ENCODE data around the gene CHCHD3. TPM values are rescaled to one million over a fixed set of nuclear protein-coding genes. Genes with fewer than 3 reads are reported as not detected.

The CHCHD3 gene
- total RNA-seq, 1 experiment from 2014 or later, result 181 TPM

DNA sequence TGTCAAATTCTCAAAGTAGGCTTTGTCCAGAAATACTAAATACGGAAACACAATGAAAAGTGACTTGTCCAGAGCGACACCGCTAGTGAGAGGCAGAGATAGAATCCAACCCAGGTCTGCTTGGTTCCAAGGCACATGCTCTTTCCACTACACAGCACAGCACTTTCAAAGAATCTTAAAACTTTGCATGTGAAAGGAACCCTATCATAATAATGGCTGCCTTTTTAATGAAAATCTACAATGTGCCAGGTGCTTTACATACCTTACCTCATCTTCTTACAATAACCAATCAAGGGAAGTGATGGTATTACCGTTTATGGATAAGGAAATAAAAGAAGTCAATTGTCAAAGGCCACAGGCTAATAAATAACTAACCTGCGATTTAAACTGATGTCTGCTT lies 2.6 kb downstream of the CHCHD3 start:
- DNase-seq (ENCODE audit: low spot score), result no peak

DNA sequence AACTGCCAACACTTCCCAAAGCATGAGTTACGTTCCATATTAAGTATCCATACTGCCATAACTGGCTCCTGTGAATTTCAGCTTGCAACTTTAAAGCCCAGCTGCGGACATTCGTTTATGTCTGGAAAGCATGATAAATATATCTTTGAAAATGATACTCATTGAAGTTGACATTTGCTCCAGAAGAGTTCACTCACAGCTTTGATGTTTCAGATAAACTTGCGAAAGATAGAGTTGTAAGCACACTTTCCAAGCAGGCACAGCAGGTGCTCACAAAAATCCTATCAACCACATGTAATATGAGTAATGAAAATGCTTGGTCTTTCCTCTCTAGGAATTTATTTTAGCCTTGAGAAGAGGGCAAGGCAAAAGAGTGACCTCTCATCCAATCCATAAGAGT lies 4.5 kb downstream of the CHCHD3 start:
- DNase-seq (ENCODE audit: low spot score), result no peak

DNA sequence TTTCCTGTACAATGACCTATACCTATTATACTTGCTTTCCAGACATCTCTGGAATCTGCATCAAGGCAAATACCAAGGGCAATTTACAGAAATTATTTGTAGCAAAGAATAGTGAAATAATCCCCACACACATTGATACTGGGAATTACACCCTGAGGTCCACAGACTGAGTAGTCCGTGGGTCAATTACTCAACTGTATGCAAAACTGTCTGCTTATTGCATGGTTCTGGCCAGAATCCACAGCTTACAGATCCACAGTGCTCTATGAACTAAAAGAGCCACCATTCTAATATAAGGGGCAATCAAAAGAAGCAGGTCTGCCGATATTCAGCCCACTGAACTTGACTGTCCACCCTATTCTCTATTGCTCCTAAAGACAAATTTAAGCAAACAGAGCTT lies 5.7 kb downstream of the CHCHD3 start:
- DNase-seq (ENCODE audit: low spot score), result no peak

DNA sequence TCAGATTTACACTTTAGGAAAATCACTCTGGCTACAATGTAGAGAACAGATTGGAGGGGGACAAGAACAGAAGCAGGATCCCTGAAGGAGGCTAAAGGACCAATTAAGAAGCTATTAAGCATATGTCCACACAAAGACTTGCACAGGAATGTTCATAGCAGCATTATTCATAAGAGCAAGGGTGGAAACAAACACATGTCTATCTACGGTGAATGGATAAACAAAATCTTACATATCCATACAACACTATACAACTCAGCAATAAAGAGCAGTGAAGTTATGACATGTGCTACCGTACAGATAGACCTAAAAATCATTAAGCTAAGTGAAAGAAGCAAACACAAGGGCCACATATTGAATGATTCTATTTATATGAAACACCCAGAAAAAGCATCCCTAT lies 10.4 kb downstream of the CHCHD3 start:
- no peak for DNase-seq (ENCODE audit: low spot score)

DNA sequence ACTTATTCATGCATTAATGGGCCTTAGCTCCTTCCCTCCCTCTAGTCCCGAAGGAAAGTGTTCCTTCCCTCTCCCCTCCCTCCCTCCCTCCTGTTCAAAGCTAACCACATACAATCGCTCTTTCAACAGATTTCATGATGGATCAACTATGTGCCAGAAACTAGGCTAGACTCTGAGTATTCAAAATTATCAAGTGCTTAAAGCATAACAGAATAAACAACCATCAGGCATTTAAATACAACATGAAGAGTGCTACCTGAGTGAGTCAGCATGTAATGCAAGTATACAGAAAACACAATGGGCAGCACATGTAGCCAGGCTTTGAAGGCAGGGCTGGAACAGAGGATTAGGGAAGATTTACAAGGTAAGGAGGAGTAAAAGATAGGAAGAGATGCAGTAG lies 11.3 kb downstream of the CHCHD3 start:
- no peak for DNase-seq (ENCODE audit: low spot score)

DNA sequence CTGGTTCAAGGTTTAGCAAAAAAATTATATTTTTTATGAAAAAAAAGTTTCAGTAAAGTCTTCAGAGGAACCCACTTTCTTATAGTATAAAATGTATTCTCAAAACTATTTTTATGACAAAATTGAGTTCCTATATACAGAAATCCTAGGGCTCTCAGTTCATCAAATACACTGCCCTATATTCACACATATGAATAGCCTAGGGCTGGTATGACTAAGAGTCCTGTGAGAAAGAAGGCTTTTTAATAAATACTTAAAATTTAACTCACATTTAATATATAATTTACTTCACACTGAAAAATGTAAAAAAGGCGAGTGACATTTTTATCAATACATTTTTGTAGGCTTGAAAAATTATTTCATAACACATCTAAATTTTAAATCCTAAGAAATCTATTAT lies 16.6 kb downstream of the CHCHD3 start:
- DNase-seq (ENCODE audit: low spot score), result no peak

DNA sequence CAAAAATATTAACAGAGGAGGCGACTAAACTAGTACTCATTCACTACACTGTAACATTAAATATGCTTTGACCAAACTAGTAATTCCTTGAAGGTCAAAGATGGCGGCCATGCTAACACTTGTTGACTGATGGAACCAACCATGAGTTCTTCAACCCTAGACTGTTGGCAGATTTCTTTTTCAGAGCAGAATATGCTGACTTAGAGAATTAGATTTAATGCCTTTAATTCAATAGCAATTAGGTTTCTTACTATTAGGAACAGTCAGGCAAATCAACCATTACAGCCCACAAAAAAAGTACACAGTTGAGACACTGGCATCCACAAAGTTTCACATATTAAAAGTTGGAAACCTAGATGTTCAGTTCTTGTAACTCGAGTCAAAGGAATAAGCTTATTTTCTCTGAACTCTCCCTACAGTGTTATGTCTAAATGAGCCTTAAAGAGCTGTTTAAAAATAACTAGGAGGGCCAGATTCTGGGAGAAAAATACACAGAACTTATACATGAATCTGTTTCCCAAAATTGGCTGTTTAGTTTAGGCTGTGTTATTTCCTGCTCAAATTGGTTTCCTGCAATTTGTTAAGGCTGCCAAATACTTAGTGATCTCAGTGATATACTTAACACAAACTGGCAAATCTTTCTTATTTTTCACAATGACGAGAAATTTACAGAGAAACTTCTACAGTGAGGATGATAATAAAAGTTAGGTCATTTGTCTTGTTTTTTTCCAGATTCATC lies 17.6 kb downstream of the CHCHD3 start:
- DNase-seq (ENCODE audit: low spot score), result no peak

DNA sequence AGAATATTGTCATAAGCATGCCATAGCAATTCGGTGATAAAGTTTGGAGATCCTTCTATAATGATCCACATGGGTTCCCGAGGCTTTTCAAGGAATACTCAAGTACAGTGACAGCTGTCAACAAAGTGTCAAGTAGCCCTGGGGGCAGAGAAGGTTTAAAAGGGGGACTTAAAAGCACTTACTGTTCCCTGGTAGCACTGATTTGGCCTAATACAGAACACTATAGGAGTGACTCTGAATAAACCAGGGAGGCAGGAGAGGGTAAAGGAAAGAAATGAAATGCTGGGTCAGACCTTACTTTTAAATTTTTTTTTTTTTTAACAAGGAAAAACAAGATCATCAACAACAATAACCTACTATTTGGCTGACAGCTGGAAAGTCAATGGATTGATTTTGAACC lies 20.1 kb downstream of the CHCHD3 start:
- DNase-seq (ENCODE audit: low spot score), result no peak

DNA sequence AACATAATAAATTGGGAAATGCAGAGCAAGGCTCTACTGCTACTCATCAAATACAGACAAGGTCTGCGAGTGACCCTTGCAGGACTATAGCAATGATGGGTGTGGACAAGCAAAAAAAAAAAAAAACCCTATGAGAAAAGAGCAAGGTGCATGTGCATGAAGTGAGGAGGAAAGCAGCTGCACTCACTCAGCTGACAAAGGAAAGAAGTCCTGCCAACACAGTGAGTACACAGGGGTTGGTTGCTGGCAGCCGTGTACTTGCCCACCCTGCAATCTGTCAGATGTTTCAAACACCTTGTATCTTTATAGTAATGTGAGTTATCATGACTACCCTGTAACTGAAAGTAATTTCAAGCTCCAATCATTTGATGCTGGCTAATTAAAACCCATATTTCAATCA lies 20.5 kb downstream of the CHCHD3 start:
- DNase-seq (ENCODE audit: low spot score), result no peak

DNA sequence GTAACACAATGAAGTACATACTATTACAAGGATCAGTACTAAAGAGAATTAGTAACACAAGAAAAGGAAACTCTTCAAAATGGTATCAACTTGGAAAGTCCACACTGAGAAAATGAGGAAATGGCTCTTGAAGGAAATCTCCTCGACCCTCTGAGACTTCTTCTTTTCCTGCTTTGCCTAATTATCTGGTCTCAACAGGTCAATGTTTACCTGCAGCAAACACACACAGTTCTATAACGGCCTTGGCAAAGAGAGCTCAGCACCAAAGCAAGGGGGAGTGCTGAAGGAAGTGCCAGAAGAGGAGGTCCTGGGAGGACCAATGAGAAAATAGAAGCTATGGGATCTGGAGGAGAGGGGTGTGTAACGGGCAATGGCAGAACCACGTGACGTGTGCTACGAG lies 21.9 kb downstream of the CHCHD3 start:
- no peak for DNase-seq (ENCODE audit: low spot score)

DNA sequence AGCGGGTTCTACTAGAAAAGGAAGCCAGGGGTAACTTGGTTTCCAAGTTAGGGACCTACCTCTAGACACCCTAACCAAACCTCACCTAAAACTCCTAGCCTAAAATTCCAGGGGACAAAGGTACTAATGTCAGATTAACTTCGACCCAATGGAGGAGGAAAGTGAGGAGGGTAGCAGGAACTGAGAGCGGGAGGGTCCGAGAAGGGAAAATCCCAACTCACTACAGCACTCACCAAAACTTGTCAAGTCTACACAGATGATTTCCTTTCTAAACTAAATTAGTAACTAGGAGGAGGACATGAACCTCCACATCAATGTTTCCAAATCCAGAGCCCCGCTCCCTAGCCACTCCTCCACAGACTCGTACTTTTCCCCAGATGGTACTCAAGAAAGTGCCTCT lies 22.6 kb downstream of the CHCHD3 start:
- DNase-seq (ENCODE audit: low spot score), result no peak

DNA sequence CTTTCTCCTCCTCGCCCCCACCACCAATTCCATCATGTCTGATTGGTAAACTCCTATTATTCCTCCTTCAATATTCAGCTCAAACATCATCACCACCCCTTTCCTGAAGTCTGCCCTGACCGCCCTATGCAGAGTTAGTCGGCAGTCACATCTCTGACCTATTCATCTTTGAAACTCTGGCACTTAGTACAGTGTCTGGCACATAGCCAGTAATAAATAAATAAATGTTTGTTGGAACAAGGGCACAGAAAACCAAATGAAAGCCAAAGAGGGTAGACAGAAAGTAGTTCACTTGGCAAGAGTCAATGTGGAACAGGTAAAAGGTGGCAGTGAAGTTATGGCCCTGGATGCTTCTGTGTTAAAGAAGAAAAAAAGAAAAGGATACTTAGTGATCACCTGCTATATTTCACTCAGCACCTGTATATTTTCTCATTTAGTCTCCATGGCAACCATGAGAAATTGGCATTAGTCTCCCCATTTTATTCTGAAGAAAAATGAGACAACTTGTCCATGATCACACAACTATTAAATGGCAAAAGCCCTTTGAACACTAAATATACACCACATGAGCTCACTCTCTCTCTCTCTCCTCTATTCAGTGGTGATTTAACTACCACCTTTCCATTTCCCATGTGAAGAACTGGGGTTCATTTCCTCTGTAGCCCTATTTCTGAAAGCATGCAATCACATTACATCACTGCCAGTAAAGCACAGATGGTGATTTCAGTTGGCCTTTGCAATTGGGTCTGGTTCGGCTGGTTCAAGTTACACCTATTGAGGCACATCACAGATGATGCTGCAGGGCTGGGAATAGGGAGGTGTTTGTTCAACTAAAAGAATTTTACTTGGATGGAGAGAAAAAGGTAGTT lies 25.3 kb downstream of the CHCHD3 start:
- no peak for DNase-seq (ENCODE audit: low spot score)

DNA sequence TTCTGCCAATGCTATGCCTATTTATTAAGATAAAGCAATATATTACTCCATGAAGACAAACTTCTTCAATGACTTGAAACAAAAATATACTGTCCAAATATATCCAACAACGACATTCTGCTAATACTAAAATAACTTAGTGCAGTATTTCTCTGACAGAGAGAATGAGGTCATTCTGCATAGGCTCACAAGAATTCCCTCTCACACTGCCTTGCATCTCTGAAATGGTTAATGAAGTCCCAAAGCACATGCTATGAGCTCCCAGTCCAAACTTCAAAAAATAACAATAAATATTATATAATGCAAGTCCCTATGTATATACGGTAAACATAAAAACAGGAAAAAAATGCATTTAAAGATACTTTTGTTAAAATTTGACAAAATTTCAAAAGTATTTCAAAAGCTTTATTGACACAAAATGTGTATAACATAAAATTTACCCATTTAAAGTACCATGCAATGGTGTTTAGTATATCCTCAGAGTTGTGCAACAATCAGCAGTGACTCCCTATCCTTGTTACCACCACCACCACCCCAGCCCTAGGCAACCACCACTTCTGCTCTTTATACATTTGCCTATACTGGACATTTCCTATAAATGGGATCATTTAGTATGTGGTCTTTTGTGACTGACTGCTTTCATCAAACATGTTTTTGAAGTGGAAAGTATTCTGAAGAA lies 27.6 kb downstream of the CHCHD3 start:
- DNase-seq (ENCODE audit: low spot score), result no peak

DNA sequence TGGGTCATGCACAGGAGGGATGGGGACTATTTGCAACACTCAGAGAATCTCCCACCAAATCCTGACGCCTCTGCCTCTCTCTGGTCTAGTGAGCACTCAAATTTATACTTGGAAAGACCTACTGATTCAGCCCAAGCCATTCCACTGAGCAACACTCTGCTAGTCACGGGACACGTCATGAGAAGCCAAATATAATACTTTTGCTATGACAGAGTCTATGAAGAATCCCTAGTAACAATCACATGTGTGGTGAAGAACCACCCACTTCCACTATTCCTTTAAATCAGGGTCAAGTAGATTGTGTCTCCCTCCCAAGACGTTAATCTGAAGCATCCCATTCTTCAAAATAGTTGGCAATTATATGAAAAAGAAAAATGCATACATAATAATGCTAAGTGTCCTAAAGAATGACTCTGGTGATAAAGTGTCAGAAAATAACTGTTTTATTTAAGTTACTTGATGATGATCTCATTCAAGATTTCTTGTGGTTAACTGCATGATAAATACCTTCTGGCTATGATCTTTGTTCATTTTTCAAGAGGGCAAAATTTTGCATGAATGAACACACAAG lies 28.5 kb downstream of the CHCHD3 start:
- DNase-seq (ENCODE audit: low spot score), result peak; percentile 92

DNA sequence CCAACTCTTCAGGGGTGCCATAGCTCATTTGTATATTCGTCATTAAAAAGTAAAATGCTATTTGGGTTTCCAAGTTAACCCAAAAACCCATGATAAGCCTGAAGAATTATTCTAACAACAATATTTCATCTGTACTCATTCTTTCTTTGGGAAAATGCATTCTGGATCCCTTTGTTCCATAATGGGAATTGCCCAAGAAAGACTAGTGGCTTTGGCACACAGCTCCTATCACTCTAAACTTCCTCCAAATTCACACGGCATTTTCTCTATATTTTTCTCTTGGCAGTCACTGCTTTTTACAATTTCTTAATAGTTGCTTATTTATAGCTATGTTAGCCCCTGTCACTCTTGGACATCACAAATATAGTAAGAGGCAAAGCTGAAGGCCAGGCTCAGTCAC lies 29.1 kb downstream of the CHCHD3 start:
- no peak for DNase-seq (ENCODE audit: low spot score)

DNA sequence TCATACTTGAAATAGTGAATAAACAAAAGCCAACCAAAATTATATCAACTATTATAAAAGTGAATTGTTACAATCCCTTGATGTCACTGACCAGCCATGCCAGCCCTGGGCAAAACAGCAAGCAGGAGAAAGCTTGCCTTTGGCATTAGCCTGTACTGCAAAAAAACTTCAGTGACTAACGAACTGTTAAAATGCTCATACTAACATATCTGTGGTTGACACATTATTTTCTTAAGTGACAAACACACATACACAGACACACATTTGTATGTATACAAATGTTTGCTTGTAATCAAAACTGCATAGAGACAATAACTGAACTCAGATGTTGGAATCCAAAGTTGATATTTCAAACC lies 29.5 kb downstream of the CHCHD3 start:
- DNase-seq (ENCODE audit: low spot score), result no peak

DNA sequence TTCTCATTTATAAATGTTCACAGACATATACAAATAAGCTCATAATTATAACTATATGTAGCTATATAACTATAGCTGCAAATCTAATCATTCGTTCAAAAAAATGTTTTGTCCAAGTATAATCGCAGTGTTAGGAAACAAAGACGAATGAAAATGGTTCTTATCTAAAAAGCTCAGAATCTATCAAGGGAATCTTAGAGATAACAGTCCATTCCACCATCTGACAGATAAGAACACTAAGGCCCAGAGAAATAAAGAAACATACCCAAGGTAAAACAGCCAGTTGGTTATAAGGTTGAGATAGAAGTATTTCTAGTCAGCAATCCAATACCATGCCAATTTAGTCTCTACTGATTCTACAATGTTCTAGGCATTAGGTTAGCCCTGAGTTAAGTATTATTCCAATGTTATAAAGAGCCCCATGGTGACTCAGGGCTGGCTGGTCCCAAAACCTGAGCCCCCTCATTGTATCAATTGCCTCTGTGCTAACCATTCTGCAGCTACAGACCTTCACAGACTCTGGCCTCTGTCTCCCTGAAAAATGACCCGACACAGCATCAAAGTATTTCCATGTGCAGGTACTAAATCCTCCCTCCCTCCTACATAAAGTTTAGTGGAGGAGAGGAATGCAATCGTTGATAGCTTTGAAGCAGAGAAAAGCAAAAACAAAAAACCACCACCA lies 30.0 kb downstream of the CHCHD3 start:
- DNase-seq (ENCODE audit: low spot score), result no peak

DNA sequence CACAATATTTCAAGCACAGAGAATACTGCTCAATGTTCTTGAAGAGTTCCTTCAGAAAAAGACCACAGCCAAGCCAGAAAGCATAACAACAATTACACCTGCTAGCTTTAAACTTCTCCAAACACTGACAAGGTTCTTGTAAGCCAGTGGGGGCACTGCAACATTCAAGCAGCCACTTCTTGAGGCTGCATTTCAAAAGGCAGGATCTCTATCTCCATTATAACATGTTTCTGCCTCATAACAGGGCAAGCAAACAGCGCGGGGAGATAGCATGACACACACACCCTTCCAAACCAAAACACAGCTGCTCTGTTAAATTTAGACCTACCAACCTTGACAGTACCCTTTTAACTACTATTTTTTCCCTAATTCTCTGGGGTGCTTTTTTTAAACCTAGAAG lies 30.8 kb downstream of the CHCHD3 start:
- DNase-seq (ENCODE audit: low spot score), result no peak

DNA sequence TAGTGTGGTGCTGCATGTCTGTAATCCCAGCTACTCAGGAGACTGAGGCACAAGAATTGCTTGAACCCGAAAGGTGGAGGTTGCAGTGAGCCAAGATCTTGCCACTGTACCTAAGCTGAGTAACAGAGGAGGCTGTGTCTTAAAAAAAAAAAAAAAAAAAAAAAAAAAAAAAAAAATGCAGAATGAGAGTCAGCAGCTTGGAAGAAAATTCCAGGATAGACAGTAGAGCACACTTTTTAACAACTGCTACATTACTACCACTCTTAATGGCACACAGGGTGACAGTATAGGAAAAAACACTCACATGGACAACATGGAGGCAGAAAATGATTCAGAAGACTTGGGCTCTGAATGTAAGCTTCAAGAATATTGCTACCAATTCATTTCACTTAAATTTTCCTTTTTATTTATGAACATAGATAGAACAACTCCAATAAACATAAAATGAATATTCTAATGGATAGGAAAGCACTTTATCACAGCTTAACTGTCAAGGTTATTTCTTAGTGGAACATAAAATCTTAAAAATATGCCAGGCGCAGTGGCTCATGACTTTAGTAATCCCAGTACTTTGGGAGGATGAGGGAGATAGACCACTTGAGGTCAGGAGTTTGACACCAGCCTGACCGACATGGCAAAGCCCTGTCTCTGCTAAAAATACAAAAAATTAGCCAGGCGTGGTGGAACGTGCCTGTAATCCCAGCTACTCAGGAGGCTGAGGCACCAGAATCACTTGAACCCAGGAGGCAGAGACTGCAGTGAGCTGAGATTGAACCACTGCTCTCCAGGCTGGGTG lies 31.5 kb downstream of the CHCHD3 start:
- DNase-seq (ENCODE audit: low spot score), result no peak

DNA sequence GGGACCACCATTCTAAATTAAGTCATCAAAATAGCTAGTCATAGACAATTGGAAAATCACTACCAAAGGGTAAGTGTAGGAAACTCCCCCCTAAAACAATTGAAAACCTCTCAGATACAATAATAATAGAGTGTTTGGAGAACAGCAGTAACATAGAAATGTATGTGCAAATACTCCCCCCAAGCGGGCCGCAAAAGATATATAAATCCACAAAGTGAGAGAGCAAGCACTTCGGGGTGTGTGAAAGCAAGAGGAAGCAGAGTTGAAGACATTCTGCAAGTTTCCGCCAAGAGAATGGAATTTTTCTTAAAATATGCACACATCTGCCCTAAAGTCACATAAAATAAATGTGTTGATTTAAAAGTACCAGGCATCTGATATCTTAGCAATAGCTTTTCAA lies 33.3 kb downstream of the CHCHD3 start:
- no peak for DNase-seq (ENCODE audit: low spot score)

DNA sequence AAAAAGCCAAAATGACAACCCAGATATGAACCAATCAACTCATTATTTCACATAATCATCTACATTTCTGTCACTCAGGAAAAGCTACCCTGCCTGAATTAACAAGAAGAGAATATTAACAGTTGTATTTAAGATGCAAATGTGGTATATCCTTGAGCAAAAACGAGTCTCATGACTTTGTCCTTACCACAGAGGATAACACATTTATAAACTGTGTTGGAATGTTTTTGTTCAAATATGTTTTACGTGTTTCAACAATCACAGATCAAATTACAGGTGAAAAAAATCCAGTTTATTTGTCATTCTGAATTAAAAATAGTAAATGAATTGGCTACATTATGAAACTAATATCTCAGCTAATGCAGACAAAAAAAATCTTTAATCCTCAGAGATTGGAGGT lies 34.6 kb downstream of the CHCHD3 start:
- no peak for DNase-seq (ENCODE audit: low spot score)

All from A172 (cell line).